GM10266 (cell line): Measurements from ENCODE around the gene KDM4B.

ENCODE experiments used
- DNase-seq: peaks from one replicate; pipeline ENCODE4 v3.0.0; 2012; ENCODE audit errors: extremely low spot score
- TF ChIP-seq, protein P1 (sequence below): IDR thresholded peaks from 2 replicates; pipeline ENCODE4 v1.5.1; 2012; ENCODE audit warnings: mild to moderate bottlenecking, low read depth; ENCODE audit not compliant: control insufficient read depth, insufficient read depth; ENCODE audit errors: missing control alignments

Gene KDM4B

DNA sequence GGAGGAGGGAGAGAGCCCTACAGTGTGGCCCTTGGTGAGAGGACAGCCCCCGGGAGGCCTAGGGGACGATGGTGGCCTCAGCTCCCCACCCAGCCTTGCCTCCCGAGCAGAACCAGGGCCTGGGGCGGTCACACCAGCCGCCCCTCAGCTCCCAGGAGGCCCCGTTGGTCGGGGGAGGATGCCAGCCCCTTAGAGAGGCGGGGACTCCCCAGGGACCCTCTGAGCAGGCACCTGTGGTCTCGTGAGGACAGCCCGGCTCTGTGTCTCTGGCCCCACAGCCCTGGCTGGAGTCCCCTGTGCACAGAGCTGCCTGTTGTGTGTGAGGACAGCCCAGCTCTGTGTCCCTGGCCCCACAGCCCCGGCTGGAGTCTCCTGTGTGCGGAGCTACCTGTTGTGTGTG, 158.8 kb downstream of the KDM4B start:
- no peak for DNase-seq
- TF ChIP-seq, protein P1, sequence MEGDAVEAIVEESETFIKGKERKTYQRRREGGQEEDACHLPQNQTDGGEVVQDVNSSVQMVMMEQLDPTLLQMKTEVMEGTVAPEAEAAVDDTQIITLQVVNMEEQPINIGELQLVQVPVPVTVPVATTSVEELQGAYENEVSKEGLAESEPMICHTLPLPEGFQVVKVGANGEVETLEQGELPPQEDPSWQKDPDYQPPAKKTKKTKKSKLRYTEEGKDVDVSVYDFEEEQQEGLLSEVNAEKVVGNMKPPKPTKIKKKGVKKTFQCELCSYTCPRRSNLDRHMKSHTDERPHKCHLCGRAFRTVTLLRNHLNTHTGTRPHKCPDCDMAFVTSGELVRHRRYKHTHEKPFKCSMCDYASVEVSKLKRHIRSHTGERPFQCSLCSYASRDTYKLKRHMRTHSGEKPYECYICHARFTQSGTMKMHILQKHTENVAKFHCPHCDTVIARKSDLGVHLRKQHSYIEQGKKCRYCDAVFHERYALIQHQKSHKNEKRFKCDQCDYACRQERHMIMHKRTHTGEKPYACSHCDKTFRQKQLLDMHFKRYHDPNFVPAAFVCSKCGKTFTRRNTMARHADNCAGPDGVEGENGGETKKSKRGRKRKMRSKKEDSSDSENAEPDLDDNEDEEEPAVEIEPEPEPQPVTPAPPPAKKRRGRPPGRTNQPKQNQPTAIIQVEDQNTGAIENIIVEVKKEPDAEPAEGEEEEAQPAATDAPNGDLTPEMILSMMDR, result no peak

DNA sequence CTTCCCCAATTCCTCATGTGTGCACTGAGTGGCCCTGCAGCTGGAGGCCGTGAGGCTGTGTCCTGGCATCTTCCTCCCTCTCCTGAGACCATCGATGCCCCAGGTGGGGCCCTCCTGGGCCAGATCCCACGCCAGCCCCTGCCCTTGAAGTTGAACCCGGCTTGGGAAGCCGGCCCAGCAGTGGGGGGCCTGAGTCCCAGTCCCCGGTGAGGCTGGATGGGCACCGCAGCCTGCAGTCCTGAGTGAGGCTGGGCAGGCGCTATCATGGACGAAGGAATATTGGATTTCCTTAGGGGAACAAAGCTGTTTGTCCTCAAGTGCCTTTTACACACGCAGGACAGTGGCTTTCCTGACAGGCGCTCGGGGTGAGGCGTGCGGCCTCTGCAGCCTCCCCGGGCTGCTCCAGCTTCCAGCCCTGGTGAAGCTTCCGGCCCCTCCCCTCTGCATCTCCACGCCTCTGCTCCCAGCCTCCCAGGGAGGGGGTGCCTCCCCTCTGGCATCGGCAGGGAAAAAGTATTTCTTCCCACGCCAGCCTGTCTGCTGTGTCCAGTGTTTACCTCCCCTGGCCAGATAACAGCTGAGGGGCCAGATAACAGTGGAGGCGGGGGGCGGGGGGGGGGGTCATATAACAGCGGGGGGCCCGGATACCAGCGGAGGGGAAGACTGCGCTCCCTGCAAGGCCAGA, 159.5 kb downstream of the KDM4B start:
- TF ChIP-seq, protein P1, result no peak
- no peak for DNase-seq

DNA sequence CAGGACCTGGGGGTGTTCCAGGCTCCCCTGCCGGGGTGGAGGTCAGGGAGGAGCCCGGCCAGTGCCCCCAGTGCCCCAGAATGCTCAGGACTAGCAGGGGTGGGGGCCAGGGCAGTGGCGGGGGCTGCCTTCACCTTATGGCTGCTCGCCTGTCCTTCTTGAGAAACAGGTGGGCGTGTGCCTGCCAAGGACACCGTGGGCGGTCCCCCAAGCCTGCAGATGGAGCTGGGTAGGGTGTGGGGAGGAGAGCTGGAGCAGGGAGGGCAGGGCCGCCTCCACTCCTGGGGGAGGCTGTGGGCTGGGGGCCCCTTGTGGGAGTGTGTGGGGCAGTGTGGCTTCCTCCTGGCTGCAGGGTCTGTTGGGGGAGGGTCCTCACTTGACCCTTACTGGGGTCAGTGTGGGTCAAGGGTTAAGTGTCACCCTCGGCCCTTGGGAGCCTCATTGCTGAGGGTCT, 160.1 kb downstream of the KDM4B start:
- no peak for DNase-seq
- TF ChIP-seq, protein P1, result no peak

GRCh38 chr19:5129691-5130090, 160.8 kb downstream of the KDM4B start:
- TF ChIP-seq, protein P1, result no peak
- no peak for DNase-seq

DNA sequence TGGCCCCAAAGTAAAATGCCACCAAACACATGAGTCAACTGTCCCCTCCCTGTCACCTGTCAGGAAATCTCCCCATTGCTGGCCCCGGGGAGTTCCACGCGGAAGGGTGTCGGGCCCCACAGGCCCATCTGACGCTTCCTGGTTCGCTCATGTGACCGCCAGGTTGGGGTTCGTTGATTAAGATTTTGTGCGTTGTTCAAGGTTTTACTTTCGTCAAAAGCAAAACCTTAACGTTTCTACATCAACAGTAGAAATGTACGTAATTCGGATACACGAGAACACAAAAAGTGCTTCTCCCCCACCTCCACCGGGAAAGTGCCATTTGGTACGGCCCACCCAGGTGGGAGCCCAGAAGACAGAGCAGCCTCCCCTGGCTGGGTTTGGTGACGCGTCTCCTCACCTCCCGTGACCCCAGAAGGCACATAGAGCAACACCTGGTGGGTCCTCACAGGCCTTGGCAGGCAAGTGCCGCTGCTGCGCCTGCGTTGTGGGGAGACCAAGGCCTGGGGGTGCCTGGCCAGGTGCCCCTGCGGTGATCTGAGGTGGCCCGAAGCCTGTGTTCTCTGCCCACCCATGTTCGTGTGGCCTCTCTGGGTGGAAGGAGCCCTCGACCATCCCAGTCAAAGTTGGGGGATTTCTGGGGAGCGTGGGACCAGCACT, 161.6 kb downstream of the KDM4B start:
- TF ChIP-seq, protein P1, result no peak
- peak; percentile 86 for DNase-seq

DNA sequence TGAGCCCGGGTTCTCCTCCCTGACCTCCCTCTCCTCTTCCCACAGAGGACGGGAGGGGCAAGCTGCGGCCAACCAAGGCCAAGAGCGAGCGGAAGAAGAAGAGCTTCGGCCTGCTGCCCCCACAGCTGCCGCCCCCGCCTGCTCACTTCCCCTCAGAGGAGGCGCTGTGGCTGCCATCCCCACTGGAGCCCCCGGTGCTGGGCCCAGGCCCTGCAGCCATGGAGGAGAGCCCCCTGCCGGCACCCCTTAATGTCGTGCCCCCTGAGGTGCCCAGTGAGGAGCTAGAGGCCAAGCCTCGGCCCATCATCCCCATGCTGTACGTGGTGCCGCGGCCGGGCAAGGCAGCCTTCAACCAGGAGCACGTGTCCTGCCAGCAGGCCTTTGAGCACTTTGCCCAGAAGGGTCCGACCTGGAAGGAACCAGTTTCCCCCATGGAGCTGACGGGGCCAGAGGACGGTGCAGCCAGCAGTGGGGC, 162.2 kb downstream of the KDM4B start:
- TF ChIP-seq, protein P1, result peak; percentile 48

GRCh38 chr19:5131506-5132205, 162.7 kb downstream of the KDM4B start:
- DNase-seq, result peak; percentile 78
- TF ChIP-seq, protein P1, result no peak

More for the DNA sequence above, 162.2 kb downstream of the KDM4B start:
- peak; percentile 90 for DNase-seq
